HTR-8/SVneo (cell line): ENCODE results near the gene LEMD2.

Experiments
- DNase-seq: peaks from one replicate; pipeline ENCODE4 v3.0.0; 2011; ENCODE audit warnings: low spot score, mixed read lengths; ENCODE audit not compliant: insufficient read length
- FAIRE-seq: peaks from 2 replicates; lab custom pipeline; 2011; peaks lifted over from hg19 to GRCh38; lab: Jason Lieb, UNC

LEMD2 gene

DNA sequence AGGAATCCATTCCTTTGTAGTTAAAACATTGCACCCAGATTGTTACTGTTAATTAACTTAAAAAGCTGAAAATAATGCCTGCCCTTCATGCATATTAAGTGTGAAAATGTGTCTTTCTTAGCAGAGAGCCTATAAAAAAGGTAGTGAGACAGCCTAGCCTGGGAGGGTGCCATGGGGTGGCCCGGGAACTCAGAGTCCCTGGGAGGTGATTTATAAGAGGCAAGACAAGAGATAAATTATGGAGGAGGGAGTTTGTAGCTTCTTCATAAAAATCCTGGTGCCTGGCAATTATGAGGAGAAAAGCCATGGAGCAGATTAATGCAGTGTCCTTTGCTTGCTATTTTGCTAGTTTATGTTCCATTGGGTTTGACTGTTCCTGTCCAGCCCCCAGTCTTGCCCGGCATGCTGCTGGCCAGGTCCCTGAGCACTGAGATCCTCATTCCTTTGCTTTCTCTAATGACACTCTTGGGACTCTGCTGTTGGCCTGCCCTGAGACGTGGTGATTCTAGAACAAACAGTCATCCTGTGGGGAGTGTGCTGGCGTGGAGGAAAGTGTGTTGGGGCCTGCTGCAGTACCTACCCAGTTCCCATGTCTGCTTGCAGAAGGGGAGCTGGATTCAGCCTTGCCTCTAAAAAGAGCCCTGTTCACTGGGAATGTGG is 10.7 kb upstream of the LEMD2 start:
- DNase-seq (no peak), FAIRE-seq (no peak)

DNA sequence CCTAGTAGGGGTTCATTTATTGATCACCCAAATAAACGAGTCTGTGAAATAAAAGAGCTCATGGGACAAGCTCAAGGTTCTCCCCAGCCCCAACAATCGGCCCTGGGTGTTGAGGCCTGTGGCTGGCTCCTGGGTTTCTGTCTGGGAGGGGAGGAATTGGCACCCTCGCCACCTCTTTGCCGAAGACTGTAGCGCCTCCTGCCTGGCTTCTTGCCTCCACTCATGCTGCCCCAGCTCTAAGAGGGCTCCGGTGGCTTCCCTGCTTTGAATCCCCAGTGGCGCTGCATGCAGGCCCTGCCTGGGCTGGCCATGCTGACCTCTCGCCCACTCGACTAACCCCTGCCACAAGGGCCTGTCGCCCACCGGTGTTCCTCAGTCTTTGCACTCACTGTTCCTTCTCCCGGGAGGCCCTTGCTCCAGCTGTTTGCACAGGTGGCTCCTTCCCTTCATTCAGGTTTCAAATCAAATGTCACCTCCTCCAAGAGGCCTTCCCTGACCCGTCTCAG is 9.5 kb upstream of the LEMD2 start:
- FAIRE-seq (no peak), DNase-seq (no peak)

DNA sequence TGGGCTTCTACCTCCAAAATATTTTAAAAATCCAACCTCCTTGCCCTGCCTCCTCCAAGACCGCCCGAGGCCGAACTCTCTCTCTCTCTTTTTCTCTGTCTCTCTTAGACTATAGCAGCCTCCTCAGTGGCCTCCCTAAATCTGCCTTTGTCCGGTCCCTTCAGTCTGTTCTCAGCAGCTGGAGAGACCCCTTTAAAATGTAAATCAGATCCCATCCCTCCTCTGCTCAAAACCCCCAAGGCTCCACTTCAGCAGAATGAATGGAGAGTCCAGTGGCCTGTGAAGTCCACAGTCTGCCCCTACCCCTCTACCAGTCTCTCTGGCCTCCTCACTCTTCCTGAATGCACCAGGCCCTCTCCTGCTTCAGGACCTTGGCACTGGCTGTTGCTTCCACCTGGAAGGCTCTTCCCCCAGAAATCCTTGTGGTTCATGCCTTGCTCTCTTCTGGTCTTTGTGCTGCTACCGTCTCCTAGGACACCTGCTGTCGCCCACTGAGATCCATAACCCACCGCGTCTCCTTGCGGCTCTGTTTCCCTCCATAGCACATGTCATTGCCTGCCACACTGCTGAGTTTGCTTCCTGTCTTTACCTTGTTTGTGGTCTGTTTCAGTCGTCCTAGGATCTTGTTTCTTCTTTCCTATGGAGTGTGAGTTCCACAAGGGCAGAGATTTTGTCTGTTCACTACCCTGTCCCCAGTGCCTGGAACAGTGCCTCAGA is 8.9 kb upstream of the LEMD2 start:
- FAIRE-seq (no peak), DNase-seq (no peak)

DNA sequence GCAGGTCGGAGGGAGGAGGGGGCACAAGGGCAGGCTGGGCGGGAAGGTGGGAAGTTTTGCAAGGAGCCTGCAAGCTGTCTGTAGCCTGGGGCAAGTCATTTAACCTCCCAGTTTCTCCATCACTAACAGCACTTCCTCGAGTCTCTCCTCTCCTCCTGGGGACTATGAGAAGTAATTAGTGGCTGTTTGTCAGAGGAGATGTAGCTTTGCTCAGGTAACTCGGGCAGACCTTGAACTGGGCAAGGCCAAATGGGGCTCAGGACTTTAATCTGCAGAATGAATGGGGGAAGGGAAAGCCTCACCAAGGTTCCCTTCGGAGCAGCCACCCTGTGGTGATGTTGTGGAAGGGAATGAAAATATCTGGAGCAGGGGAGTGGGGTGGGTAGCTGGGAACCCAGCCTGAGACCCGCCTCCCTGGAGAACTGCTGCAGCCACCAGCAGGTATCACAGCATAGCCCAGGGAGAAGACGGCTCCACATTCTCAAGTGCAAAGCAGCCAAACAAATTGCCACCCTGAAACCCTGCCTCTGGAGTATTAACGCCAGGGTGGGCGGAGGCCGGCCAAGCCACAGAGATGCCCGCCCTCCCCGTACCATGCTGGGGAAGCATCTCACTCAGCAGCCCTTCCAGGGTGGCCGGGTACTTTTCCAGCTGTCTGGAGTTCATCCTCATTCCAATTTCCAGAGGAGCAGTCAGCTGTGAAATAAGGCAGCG is 6.1 kb upstream of the LEMD2 start:
- peak; percentile 38 for FAIRE-seq
- peak; percentile 37 for DNase-seq

DNA sequence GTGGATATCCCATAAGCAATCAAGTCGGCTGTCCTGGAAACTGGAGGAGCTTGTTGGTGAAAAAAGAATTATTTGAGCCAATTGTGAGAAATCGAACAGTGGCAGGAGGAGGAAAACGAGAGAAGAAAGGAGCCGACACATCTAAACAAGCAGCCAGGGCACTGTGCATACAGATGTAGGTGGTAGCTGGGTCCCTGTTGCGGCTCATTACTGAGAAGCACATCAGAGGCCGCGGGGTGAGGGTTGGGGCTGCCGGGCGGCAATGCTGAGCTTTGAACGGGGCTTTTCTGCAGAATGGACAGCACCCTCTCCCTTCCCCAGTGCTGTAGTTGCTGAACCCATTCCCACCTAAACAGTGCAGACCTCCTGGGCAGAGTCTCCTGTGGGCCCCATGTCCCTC is 4.1 kb upstream of the LEMD2 start:
- DNase-seq (no peak), FAIRE-seq (no peak)

DNA sequence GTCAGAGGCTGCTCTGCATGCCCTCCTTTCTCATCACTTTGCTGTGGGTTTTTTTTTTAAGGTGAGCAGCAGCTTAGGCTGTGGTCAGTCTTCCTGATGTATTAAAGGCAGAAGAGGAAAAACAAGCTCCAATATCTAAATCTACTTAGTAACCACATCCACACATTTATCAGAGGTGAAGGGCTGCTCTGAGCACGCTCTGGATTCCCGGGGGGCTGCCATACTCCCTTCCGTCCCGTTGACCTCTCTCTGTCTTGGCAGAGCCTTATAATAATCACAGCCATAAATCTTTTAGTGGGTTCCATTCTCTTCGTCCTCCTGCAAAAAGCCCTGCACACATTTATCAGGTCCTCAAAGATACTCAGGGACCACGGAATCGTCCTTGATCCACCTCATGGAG is 2.7 kb upstream of the LEMD2 start:
- FAIRE-seq (no peak), DNase-seq (no peak)

DNA sequence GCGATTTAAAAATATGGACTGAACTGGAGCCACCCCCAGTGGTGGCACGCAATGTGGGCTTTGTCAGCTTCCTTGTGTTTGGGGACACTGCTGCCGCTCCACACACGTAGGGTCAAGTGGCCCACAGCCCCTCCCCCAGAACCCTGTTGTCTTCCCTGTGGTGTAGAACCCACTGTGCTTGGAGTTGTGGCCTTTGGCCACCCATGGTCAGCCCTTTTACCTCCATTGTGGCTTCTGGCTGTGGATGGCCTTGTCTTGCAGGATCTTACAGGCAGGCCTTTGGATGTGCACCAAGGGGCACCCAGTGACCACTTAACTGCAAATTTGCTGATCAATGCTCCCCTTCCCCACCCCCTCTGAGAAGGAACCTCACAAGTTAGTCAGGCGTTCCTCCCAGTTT is 2.0 kb upstream of the LEMD2 start:
- DNase-seq (no peak), FAIRE-seq (no peak)

DNA sequence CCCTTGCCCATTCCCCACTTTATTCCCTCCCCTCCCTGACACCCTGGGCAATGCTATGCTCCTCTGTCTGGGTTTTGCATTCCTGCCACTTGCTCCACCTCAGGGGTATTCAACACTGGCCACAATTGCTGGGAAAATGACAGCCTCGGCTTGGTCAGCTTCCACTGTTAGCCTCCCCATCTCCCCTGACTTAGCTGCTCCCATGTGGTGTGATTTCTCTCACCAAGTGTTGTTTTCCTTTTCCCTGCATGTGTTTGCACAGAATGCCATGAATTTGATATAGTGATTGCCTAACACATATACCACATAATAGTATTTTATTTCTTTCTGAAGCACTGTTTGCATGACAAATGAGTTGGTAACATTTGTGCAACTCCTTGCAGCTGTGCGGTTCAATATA is 1.4 kb upstream of the LEMD2 start:
- FAIRE-seq (no peak), DNase-seq (no peak)

DNA sequence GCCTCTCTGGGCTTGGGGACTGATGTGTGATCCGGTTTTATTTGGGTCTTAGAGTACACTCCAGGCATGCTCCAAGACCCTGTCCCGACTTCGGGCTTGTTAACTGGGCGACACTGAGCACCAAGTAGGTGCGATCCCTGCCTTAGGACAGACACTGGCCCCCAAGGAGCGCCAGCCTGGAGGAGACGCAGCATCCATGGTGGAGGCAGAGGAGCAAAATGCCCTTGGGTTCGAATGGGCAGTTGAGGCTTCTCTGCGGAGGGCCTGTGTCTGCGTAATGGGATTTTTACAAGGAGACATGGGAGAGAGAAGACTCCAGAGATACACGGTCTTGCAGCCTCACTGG is 593 bp upstream of the LEMD2 start:
- no peak for FAIRE-seq

DNA sequence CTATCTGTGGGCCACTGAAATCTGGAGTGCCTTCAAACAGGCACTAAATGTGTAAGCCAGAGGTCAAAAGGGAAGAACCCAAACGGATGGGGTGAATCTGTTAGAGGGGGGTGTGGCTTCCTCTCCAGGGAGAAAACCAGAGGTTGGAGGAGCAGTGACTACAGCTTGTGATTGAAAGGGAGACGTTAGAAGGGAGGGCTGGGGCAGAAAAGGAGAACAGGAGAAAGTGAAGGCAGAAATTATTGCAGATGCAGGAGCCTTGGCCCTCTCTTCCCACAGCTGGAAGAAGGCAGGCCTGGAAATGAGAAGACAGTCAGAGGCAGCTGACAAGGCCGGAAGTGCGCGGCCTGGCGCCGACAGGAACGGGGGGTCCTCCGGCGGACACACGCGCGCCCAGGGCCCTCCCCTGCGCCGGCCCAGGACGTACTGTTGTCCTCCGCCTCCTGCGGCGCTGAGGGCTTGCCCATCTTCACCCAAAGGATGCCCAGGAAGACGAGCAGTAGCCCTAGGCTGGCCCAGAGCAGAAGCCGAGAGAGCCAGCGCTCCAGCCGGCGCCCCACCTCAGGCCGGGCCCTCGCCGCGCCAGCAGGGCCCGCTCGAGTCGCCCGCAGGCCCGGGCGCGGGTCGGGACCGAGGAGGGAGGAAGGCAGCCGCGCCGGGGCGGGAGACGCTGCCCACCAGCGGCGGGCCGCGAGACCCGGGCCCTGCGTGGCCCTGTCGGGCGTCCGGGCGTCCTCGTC is 806 bp downstream of the LEMD2 start:
- peak; percentile 69 for DNase-seq
- FAIRE-seq, result no peak

More for the DNA sequence above, 593 bp upstream of the LEMD2 start:
- no peak for DNase-seq

DNA sequence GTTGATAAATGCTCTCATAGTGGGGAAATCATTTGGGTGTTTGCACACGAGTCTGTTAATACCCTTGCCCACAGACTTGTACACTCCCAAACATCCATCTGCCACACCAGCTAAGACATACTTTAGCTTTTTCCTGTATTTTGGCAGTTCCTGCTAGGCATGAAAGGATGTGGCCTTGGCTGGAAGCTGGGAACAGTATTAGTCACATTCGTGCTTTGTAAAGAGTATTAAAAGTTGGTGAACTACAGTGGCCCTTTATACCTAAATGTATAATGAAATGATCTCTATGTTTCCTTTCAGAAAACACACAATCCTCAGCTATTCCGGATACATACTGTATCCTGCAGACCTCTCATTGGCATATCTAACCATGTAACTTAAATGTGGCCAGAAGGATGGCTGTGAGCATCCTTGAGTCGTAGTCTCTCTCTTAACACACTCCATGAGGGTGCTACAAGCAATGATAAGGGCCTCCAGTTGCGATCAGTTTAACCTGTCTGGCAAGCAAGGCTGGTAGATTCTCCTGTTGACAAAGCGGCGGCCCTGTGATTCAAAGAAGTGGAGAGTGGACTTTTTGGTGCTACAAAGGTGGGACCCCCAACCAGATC is 1.5 kb downstream of the LEMD2 start:
- DNase-seq, result no peak
- FAIRE-seq, result no peak

DNA sequence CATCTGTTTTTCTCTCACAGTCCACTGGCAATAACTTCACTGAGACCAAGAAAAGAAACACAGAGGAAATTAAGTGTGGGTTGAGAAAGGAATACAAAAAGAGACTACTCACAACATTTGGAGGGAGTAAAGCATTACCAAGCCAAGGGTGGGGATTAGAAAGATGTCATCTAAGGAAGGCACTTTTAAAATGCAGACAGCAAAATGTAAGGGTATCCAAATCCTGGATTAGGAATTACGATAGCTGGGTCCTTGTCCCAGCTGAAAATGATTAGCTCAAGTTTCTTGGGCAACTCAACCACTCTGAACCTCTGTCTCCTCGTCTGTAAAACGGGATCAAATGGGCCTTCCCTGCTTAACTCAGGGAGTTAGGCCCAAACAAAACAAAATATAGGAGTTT is 2.2 kb downstream of the LEMD2 start:
- no peak for DNase-seq
- no peak for FAIRE-seq

DNA sequence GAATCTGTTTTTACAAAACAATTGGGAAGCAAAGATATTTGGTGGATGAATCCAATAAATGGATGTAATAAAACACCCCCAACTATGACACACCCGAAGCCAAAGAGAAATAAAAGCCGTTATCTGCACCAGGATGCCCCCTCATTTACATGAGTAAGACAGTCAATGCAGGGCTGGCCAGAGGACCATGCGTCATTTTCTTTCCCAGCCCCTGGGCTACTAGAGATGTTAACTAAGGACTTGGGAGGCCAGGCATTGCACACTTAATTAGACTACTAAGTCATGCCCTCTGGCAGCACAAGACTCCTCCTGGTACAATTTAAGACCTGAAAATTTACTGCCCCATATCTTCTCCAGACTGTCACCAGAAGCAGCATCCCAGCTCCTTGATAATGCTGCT is 3.2 kb downstream of the LEMD2 start:
- DNase-seq, result peak; percentile 37
- FAIRE-seq, result no peak

DNA sequence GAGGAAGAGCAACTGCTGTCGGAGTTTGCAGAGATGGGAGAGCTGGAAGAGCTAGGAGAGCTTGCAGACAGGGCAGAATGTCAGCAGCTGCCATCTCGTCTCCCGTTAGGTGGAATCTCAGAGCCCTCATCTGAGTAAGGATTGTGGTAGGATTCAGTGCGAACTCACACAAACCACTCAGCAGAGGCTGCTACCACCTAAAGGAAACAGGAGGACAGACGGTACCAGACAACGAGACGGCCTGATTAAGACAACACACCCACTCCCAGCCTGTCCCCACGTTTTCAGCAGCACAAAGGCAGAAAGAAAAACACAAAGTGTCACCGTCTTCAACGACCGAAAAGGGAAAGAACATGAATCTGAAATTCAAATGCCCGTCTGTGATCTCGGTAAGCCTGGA is 4.1 kb downstream of the LEMD2 start:
- DNase-seq (no peak), FAIRE-seq (no peak)

DNA sequence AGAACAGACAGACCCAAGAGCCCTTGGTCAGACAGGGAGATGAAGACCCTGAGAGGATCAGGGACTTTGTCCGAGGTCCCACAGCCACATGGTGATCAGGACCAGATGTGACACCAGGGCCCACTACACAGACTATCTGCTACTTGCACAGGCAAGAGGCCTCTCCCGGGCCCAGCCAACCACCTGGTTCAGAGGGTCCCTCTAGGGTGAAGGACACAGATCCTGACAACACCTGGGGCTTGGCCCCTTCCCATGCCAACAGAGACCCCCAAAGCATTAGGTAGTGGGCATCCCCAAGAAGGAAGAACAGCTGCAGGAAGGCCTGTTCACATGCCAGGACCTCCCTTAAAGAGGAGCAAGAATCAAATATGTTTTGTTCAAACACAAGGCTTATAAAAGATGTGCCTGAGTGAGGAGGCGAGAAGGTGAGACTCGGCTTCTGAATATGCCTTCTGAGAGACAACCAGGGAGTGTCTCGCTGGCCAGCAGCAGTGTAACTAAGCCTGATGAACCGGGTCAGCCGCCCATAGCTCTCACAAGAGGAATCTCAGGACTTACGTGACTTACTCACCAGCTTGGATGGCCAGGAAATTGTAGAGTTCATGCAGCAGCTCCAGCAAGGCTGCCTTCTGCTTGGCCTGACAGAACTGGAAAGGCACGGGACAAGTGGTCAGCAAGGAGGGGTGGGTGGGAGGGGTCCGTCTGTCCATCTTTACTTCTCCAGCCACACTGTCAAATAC is 5.0 kb downstream of the LEMD2 start:
- DNase-seq (no peak), FAIRE-seq (no peak)

DNA sequence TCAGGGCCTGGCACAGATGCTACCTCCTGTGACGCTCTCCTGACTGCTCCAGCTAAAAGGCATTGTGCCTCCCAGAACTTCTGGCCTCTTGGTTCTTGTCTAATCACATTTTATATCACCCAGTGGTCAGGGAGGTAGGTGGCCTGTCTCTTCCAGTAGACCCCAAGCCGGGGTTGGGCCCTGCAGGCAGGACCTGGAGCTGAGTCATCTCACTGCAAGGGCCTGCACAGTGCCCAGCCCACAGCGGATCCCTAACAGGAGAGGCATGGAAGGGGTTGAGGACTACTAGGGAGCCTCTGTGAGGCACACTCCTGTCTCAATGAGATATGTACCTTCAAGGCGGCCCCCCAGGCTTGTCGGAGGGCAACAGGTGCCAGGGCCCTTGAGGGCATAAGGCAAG is 6.4 kb downstream of the LEMD2 start:
- no peak for DNase-seq
- peak; percentile 46 for FAIRE-seq

DNA sequence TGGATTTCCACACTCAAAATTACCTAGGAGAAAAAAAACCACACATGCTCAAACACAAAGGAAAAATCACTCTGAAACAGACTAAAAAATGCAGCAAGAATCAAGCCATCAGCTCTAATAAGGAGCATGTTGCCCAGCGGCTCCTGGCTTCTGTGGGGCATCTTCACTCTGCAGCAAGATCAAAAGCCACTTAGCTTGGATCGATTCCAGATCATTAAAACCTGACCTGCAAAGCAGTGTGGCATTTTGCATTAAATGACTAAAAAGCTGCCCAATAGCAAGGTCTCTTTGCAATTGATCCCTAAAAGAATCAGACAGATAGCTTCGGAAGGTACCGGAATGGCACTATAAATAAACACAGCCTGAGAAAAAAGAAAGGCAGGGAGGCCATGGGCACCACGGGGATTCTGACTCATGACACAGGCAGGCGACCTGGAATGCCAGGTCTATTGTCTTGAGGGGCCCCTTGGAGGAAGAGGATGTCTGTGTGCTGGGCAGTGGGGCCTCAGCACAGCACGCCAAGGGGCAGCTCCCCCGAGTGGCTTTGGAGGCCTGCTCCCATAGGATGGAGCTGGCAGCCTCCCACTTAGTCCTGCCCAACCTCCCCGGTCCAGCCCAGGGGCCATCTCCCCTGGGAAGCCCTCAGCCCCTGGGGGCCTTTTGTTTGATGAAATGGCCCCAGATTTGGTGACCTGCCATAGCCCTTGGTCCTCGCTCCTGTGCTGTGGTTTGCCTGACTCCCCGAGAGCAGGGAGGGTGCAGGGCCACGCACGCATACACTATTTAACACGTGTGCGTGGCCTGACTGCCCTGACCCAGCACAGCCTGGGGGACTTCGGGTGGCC is 7.6 kb downstream of the LEMD2 start:
- FAIRE-seq (peak; percentile 95), DNase-seq (peak; percentile 84)

DNA sequence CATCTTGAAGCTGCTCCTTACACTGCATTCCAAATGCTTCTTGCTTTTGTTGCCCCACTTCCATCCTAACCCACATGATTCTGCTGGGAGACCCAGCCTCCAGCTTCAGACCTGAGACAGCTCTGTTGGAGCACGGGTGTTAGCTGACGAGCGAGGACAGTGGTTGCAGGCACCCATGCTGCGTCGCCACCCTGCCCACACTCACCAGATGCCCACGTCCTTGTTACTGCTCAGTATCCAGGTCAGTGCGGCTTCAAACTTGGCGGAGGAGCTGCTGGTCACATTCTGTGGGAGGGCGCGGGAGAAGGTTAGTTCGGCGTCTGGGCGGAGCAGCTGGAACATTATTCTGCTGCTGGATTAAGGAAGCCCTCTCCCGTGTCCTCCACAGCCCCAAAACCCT is 9.0 kb downstream of the LEMD2 start:
- DNase-seq (no peak), FAIRE-seq (peak; percentile 13)

DNA sequence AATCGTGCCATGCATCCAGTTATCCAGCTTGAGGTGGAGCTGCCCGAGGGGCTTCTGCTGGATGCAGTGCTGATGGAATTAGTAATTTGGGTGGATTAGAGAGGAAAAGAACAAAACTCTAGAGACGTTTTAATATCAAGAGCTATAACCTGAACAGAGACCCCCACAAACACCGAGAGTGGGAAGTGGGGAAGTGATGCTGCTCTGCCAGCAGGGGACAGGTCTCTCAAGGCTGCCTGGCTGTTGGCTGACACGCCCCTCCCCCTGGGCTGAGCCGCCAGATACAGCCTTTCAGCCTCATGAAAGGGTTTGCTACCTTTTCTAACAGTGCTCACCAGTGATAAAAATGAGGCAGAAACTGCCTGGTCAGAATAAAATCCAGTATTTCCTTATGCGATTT is 9.6 kb downstream of the LEMD2 start:
- DNase-seq, result no peak
- no peak for FAIRE-seq
